HG03565 (cell line): Measurements from ENCODE around the gene GPLD1.
A peak's percentile ranks its signal among the peaks of the same experiment; 100 is the strongest.
"Not testable (repeated sequence)": the region's sequence is repeated elsewhere in the genome, so short reads cannot be mapped to it uniquely, and the experiment has no call there.

Source experiments
- ATAC-seq: cut with Tn5 transposase; IDR thresholded peaks from one replicate; pipeline ENCODE4 v1.9.1; 2021; ENCODE audit warnings: mild to moderate bottlenecking, moderate library complexity; ENCODE audit not compliant: unreplicated experiment

The GPLD1 gene

GRCh38 chr6:24415753-24416152 is 73.6 kb downstream of the GPLD1 start:
- peak; percentile 77 for ATAC-seq

GRCh38 chr6:24414531-24414930 is 74.8 kb downstream of the GPLD1 start:
- ATAC-seq = not testable (repeated sequence)

- no peak for ATAC-seq
Observed at GRCh38 chr6:24412294-24412693, 77.1 kb downstream of the GPLD1 start.

GRCh38 chr6:24410622-24411021 is 78.8 kb downstream of the GPLD1 start:
- ATAC-seq = no peak

- peak; percentile 88 for ATAC-seq
Observed at GRCh38 chr6:24408719-24409410, 80.5 kb downstream of the GPLD1 start.

GRCh38 chr6:24405262-24405661 is 84.1 kb downstream of the GPLD1 start:
- no peak for ATAC-seq

- no peak for ATAC-seq
Observed at GRCh38 chr6:24403501-24403824, 85.9 kb downstream of the GPLD1 start.

GRCh38 chr6:24402697-24403500 is 86.5 kb downstream of the GPLD1 start, which contains the start of gene MRS2:
Gene MRS2, plus strand, starts transcription at chr6:24402936. Its CDS starts 111 bp downstream, at chr6:24403047.
- ATAC-seq = peak; percentile 96

- ATAC-seq = no peak
Observed at GRCh38 chr6:24401458-24401857, 87.9 kb downstream of the GPLD1 start.

- not testable (repeated sequence) for ATAC-seq
Observed at GRCh38 chr6:24400045-24401039, 89.0 kb downstream of the GPLD1 start.

- no peak for ATAC-seq
Observed at GRCh38 chr6:24397631-24398030, 91.7 kb downstream of the GPLD1 start.

GRCh38 chr6:24396824-24397223 is 92.6 kb downstream of the GPLD1 start:
- ATAC-seq = no peak

GRCh38 chr6:24394780-24395437 is 94.5 kb downstream of the GPLD1 start:
- ATAC-seq = no peak

- ATAC-seq = no peak
Observed at GRCh38 chr6:24394061-24394779, 95.2 kb downstream of the GPLD1 start.

GRCh38 chr6:24391756-24392405 is 97.5 kb downstream of the GPLD1 start:
- peak; percentile 95 for ATAC-seq

GRCh38 chr6:24391208-24391607 is 98.2 kb downstream of the GPLD1 start:
- ATAC-seq = no peak

GRCh38 chr6:24387818-24388217 is 101.6 kb downstream of the GPLD1 start:
- ATAC-seq = no peak

GRCh38 chr6:24385536-24386269 is 103.7 kb downstream of the GPLD1 start:
- ATAC-seq = no peak
